ENCODE results near the gene CFAP90. TPM values are rescaled to one million over a fixed set of nuclear protein-coding genes. Genes with fewer than 3 reads are reported as not detected.

CFAP90 gene
- total RNA-seq, 1 experiment from 2014 or later, result 0.58 TPM

DNA sequence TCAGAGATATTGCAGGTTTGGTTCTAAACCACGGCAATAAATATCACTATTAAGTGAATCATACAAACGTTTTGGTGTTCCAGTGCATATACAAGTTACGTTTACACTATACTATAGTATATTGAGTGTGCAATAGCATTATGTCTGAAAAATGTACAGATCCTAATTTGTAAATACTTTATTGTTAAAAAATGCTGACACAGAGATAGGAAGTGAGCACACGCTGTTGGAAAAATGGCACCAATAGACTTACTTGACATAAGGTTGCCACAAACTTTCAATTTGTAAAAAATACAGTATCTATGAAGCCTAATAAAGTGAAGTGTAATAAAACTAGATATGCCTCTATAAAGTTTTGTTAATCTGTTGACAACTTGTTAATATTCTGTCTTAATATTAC, 16.0 kb downstream of the CFAP90 start:
- Histone ChIP-seq H4K20me1 (ENCODE audit: low read length) (no peaks in the 10 kb centered on the region), H3K4me1 (ENCODE audit: insufficient read depth, low read length) (no peaks in the 10 kb centered on the region), H3K4me2 (ENCODE audit: low read length) (no peak overlapping the region), H3F3A (ENCODE audit: low read length, unreplicated experiment) (no peaks in the 10 kb centered on the region), H3K9me2 (replicated peaks; ENCODE audit: low read length) (peaks cover 4% of the 10 kb centered on the region; the same call in 1 of the 2 replicates), H3K4me3 (ENCODE audit: low read length) (no peak overlapping the region), H3K27ac (ENCODE audit: low read length) (no peak overlapping the region), H3K27me3 (ENCODE audit: low read length) (peaks cover 36% of the 10 kb centered on the region), H3K9me3 (ENCODE audit: low read length) (no peaks in the 10 kb centered on the region), H3K9ac (ENCODE audit: low read length) (no peak overlapping the region), H2AFZ (ENCODE audit: low read length) (no peak overlapping the region), H3K79me2 (ENCODE audit: low read length) (no peaks in the 10 kb centered on the region), H3K36me3 (ENCODE audit: low read depth, low read length) (no peaks in the 10 kb centered on the region)
- no peak for TF ChIP-seq EZH2 (IDR thresholded peaks at IDR 0.05; ENCODE audit: low read length, unreplicated experiment)
- TF ChIP-seq, protein P1, sequence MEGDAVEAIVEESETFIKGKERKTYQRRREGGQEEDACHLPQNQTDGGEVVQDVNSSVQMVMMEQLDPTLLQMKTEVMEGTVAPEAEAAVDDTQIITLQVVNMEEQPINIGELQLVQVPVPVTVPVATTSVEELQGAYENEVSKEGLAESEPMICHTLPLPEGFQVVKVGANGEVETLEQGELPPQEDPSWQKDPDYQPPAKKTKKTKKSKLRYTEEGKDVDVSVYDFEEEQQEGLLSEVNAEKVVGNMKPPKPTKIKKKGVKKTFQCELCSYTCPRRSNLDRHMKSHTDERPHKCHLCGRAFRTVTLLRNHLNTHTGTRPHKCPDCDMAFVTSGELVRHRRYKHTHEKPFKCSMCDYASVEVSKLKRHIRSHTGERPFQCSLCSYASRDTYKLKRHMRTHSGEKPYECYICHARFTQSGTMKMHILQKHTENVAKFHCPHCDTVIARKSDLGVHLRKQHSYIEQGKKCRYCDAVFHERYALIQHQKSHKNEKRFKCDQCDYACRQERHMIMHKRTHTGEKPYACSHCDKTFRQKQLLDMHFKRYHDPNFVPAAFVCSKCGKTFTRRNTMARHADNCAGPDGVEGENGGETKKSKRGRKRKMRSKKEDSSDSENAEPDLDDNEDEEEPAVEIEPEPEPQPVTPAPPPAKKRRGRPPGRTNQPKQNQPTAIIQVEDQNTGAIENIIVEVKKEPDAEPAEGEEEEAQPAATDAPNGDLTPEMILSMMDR (conservative IDR thresholded peaks at IDR 0.05; ENCODE audit: low read depth, low read length), result no peak
- CTCF ChIA-PET, result no interaction called here
- ATAC-seq (no peak), DNase-seq (no peak)
- POLR2A ChIA-PET (ENCODE audit: unreplicated experiment), result no interaction called here
- intact Hi-C loops (cut with micrococcal nuclease), result no loop called here
- BruUV-seq (replicated peaks), result no TSS peak

DNA sequence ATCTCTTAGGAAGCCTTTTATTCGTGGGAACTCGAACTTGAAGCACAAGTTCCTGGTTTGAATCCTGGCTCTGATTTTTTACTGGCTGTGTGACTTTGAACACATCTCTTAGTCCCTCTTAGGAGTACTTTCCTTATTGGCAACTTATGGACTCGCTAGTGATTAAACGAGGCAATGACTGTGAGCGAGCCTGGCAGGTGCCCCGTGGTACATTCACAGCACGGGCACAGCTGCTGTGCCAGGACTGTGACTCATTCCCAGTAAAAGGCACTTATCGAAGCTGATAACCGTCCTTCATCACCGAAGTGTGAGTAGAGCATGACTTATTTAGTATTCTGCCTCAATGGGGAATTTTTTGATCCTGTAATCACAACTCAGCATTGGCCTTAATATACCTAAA, 22.7 kb downstream of the CFAP90 start:
- POLR2A ChIA-PET (ENCODE audit: unreplicated experiment), result no interaction called here
- H4K20me1 ChIP-seq (ENCODE audit: low read length), result no peaks in the 10 kb centered on the region
- DNase-seq (no peak), ATAC-seq (no peak)
- H3F3A ChIP-seq (ENCODE audit: low read length, unreplicated experiment), result no peaks in the 10 kb centered on the region
- H3K79me2 ChIP-seq (ENCODE audit: low read length), result no peaks in the 10 kb centered on the region
- BruUV-seq (replicated peaks), result no TSS peak
- H3K4me1 ChIP-seq (ENCODE audit: insufficient read depth, low read length), result no peaks in the 10 kb centered on the region
- no peaks in the 10 kb centered on the region for H3K36me3 ChIP-seq (ENCODE audit: low read depth, low read length)
- H3K27ac ChIP-seq (ENCODE audit: low read length), result no peak overlapping the region
- H3K9me3 ChIP-seq (ENCODE audit: low read length), result no peaks in the 10 kb centered on the region
- no peak overlapping the region for H3K9ac ChIP-seq (ENCODE audit: low read length)
- peaks cover 84% of the 10 kb centered on the region for H3K27me3 ChIP-seq (ENCODE audit: low read length)
- TF ChIP-seq, protein P1 (conservative IDR thresholded peaks at IDR 0.05; ENCODE audit: low read depth, low read length), result no peak
- no peak overlapping the region for H3K4me3 ChIP-seq (ENCODE audit: low read length)
- H3K4me2 ChIP-seq (ENCODE audit: low read length), result no peak overlapping the region
- no peaks in the 10 kb centered on the region for H3K9me2 ChIP-seq (replicated peaks; ENCODE audit: low read length)
- CTCF ChIA-PET, result no interaction called here
- H2AFZ ChIP-seq (ENCODE audit: low read length), result no peak overlapping the region
- intact Hi-C loops (cut with micrococcal nuclease), result no loop called here

DNA sequence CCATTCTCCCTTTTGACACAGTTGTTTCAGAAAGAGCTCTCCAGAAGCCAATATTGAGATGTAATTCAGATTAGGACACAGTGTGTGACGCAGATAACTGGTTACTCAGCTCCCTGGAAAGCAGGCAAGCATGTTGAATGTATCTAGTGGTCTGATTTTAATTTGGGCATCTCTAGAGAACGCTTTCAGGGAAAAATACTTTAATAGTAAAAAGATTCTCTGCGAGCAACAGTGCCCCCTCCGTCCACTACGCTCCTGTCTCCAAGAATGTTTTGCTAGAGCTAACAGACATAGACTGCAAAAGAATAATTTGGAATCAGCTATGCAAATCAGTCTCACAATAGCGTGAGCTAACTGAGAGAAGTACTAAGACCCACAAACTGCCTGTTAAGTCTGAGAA, 23.3 kb downstream of the CFAP90 start:
- no peaks in the 10 kb centered on the region for H3F3A ChIP-seq (ENCODE audit: low read length, unreplicated experiment)
- H3K4me2 ChIP-seq (ENCODE audit: low read length), result no peak overlapping the region
- no peaks in the 10 kb centered on the region for H3K9me2 ChIP-seq (replicated peaks; ENCODE audit: low read length)
- no peaks in the 10 kb centered on the region for H3K9me3 ChIP-seq (ENCODE audit: low read length)
- ATAC-seq (no peak), DNase-seq (no peak)
- H3K4me3 ChIP-seq (ENCODE audit: low read length), result no peak overlapping the region
- intact Hi-C loops (cut with micrococcal nuclease), result no loop called here
- H3K27ac ChIP-seq (ENCODE audit: low read length), result no peak overlapping the region
- H4K20me1 ChIP-seq (ENCODE audit: low read length), result no peaks in the 10 kb centered on the region
- no peaks in the 10 kb centered on the region for H3K79me2 ChIP-seq (ENCODE audit: low read length)
- no peaks in the 10 kb centered on the region for H3K4me1 ChIP-seq (ENCODE audit: insufficient read depth, low read length)
- H3K27me3 ChIP-seq (ENCODE audit: low read length), result peaks cover 91% of the 10 kb centered on the region
- no peak for TF ChIP-seq EZH2phosphoT487 (IDR thresholded peaks at IDR 0.05; ENCODE audit: borderline replicate concordance, low read length)
- TF ChIP-seq, protein P1 (conservative IDR thresholded peaks at IDR 0.05; ENCODE audit: low read depth, low read length), result peak; percentile 30
- no peak overlapping the region for H3K9ac ChIP-seq (ENCODE audit: low read length)
- CTCF ChIA-PET, result no interaction called here
- POLR2A ChIA-PET (ENCODE audit: unreplicated experiment), result no interaction called here
- H2AFZ ChIP-seq (ENCODE audit: low read length), result no peak overlapping the region
- no peaks in the 10 kb centered on the region for H3K36me3 ChIP-seq (ENCODE audit: low read depth, low read length)
- BruUV-seq (replicated peaks), result no TSS peak

Data from PC-3 (cell line).